ENCODE results near the gene KLC1.

DNA sequence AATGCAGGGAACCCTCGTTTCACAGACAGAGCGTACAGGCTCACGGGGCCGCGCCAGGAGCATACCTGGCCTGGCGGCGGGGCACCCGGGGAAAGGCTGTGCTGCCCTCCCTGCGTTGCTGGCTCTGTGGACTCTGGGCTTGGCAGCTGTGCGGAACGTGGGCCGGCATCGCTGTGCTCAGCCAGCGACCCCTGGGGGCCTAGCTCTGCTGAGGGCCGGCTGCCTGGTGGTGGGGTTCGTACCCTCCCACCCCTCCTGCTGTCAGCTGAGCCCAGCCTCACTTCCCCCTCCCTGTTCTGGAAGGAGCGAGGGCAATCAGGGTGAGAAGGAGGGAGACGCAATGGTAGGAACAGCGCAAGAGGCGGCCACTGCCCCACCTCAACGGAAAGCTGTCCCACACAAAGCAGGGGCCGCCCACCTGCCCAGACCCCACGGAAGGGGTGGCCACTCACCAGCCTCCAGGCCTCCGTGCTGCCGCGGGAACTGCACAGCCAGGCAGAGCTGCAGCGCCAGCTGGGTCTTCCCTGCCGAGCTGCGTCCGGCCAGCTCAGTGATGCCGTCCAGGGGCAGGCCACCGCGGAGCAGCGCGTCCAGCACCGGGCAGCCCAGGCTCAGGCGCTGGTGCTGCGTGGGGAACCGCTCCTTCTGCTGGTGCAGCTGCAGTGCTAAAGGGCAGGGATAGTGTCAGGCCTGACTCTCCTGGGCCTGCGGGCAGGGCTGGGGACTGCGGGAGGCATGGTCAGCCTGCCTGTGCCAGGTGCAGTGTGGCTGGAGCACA is 77.7 kb downstream of the KLC1 start:
- no peak for TF ChIP-seq GATA3 (IDR thresholded peaks at IDR 0.05; ENCODE audit: borderline replicate concordance)
- no peak for TF ChIP-seq RNF2 (IDR thresholded peaks at IDR 0.05; ENCODE audit: borderline replicate concordance, low read depth)
- TF ChIP-seq CTCF (IDR thresholded peaks at IDR 0.05) = no peak
- no peak for TF ChIP-seq SREBF2 (IDR thresholded peaks at IDR 0.05)

Measured in A549 (cell line).